ENCODE data around the gene JARID2. TPM values are rescaled to one million over a fixed set of nuclear protein-coding genes. Genes with fewer than 3 reads are reported as not detected.

Gene JARID2
- total RNA-seq, 6 experiments from 2014 or later: 2.5 to 3.9 (median 3.0) TPM

DNA sequence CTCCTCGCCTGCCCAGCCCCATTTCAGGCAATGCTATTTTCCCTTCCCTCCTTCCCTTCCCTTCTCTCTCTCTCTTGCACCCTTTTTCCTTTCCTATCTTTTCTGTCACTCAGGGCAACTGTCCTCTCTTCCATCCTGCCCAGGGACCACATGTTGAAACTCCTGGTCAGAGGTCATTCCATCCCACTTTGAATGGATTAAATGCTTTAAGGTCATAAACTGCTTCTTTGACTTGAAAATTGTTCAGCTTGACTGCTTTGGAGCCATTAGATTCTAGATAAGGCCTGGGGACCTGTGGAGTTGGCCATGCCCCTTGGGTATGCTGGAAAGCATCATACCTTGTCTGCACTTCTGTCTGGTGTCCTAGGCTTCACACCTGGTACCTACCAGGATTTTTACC lies 310.8 kb downstream of the JARID2 start:
- no peak for DNase-seq
- intact Hi-C loops (cut with DNase I): no loop called here
- WGBS (ENCODE audit: insufficient coverage, low coverage, low lambda C conversion rate, missing lambda C conversion rate): 100% methylated on average over 1 of the region's 1 CpG
- H3K4me1 ChIP-seq: no peaks in the 10 kb centered on the region
- no peak for TF ChIP-seq POLR2A (IDR thresholded peaks at IDR 0.05)
- TF ChIP-seq, protein P1, sequence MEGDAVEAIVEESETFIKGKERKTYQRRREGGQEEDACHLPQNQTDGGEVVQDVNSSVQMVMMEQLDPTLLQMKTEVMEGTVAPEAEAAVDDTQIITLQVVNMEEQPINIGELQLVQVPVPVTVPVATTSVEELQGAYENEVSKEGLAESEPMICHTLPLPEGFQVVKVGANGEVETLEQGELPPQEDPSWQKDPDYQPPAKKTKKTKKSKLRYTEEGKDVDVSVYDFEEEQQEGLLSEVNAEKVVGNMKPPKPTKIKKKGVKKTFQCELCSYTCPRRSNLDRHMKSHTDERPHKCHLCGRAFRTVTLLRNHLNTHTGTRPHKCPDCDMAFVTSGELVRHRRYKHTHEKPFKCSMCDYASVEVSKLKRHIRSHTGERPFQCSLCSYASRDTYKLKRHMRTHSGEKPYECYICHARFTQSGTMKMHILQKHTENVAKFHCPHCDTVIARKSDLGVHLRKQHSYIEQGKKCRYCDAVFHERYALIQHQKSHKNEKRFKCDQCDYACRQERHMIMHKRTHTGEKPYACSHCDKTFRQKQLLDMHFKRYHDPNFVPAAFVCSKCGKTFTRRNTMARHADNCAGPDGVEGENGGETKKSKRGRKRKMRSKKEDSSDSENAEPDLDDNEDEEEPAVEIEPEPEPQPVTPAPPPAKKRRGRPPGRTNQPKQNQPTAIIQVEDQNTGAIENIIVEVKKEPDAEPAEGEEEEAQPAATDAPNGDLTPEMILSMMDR (IDR thresholded peaks at IDR 0.05): no peak
- ATAC-seq: peak in 1 of 4 donors; percentile 31
- no peak overlapping the region for H3K4me3 ChIP-seq
- H3K27me3 ChIP-seq: no peaks in the 10 kb centered on the region
- H3K9me3 ChIP-seq: no peaks in the 10 kb centered on the region
- H3K27ac ChIP-seq: no peak overlapping the region
- H3K36me3 ChIP-seq: no peaks in the 10 kb centered on the region

DNA sequence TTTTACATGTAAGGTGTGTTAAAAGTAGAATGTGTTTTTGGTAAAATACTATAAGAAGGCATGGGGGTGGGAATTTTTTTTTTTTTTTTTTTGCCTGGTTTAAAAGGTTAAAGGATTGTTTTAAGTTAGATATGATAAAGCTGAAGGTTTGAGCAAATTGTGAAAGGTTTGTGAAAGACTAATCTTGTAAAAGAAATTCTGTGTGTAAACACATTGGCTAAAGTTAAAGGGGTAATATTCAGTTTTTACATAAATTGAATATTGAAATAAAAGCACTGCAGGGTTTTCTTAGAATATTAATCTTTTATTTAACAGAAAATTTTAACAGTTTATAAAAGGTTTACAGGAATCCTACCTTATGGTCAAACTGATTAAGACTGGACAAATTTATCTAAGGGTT lies 311.3 kb downstream of the JARID2 start:
- intact Hi-C loops (cut with DNase I): no loop called here

DNA sequence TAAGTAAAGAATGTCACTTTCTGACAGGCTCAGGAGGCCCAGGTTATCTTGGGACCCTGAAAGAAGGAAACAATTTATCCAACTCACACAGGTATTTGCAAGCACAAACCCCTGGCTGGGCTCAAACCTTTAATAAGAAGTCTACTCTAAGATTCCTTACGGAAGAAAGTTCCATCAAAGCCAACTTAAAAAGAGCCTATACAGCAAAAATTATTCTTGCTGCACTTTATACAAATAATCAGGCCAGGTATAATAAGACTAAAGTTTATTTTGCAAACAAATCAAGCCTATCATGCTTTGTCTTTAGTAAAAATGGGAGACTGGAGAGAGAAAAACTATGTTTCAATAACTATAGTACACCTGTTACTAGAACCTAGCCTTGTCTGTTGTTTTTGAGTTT lies 314.8 kb downstream of the JARID2 start:
- DNase-seq (no peak), ATAC-seq (no peak)
- TF ChIP-seq, protein P1 (IDR thresholded peaks at IDR 0.05): no peak
- TF ChIP-seq POLR2A (IDR thresholded peaks at IDR 0.05): no peak
- Histone ChIP-seq H3K9me3 (no peaks in the 10 kb centered on the region), H3K27ac (no peak overlapping the region), H3K4me1 (no peaks in the 10 kb centered on the region), H3K27me3 (no peaks in the 10 kb centered on the region), H3K36me3 (no peaks in the 10 kb centered on the region), H3K4me3 (no peak overlapping the region)
- intact Hi-C loops (cut with DNase I): no loop called here
- 100% methylated on average over 1 of the region's 1 CpG for WGBS (ENCODE audit: insufficient coverage, low coverage, low lambda C conversion rate, missing lambda C conversion rate)

More for the DNA sequence above, 311.3 kb downstream of the JARID2 start:
- Histone ChIP-seq H3K27me3 (no peaks in the 10 kb centered on the region), H3K4me3 (no peak overlapping the region), H3K27ac (no peak overlapping the region), H3K36me3 (no peaks in the 10 kb centered on the region), H3K4me1 (no peaks in the 10 kb centered on the region), H3K9me3 (no peaks in the 10 kb centered on the region)
- DNase-seq (no peak), ATAC-seq (no peak)
- TF ChIP-seq, protein P1 (IDR thresholded peaks at IDR 0.05): no peak
- no peak for TF ChIP-seq POLR2A (IDR thresholded peaks at IDR 0.05)

DNA sequence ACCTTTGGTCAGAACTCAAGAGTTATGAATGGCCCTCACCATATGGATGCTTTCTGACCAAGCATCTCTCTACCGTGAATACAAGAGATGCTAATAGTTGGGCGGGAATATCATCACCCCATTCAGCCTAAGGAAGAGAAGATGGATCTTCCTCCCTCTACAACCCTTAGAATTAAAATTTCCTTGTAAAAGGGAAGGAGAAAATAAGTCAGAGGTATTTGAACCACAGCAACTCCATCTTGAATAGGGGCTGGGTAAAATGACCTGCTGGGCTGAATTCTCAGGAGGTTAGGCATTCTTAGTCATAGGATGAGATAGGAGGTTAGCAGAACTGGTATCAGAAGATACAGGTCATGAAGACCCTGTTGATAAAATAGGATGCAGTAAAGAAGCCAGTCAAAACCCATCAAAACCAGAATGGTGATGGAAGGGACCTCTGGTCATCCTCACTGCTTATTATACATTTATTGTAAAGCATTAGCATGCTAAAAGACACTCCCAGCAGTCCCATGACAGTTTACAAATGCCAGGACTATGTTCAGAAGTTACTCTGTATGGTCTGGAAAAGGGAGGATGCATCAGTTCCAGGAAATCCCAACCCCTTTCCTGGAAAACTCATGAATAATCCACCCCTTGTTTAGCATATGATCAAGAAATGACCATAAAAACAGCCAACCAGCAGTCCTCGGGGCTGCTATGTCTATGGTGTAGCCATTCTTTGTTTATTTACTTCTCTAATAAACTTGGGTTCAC lies 315.8 kb downstream of the JARID2 start:
- no peak overlapping the region for H3K27ac ChIP-seq
- no peak for ATAC-seq
- no peaks in the 10 kb centered on the region for H3K9me3 ChIP-seq
- DNase-seq: no peak
- intact Hi-C loops (cut with DNase I): no loop called here
- 87% methylated on average over 3 of the region's 3 CpGs for WGBS (ENCODE audit: insufficient coverage, low coverage, low lambda C conversion rate, missing lambda C conversion rate)
- TF ChIP-seq POLR2A (IDR thresholded peaks at IDR 0.05): no peak
- TF ChIP-seq, protein P1 (IDR thresholded peaks at IDR 0.05): no peak
- H3K36me3 ChIP-seq: no peaks in the 10 kb centered on the region
- no peaks in the 10 kb centered on the region for H3K4me1 ChIP-seq
- no peaks in the 10 kb centered on the region for H3K27me3 ChIP-seq
- H3K4me3 ChIP-seq: no peak overlapping the region
